ENCODE data around the gene ADAT1. TPM values are rescaled to one million over a fixed set of nuclear protein-coding genes. Genes with fewer than 3 reads are reported as not detected.
"Not testable (repeated sequence)": the region's sequence is repeated elsewhere in the genome, so short reads cannot be mapped to it uniquely, and the experiment has no call there.

Gene ADAT1
- total RNA-seq, 1 donor from 2014 or later = 82.6 TPM

DNA sequence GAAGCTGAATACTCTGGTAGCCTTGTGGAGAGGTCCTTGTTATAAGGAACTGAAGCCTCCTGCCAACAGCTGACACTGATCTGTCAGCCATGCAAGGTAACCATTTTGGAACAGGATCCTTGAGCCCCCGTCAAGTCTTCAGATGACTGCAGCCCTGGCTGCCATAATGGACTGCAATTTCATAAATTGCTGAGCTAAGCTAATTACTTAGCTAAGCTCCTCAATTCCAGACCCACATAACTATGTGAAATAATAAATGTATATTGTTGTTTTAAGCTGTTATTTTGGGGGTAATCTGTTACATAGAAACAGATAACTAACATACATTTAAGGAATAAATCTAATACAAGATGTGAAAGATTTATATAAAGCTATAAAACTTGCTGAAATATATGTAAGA lies 16.6 kb downstream of the ADAT1 start:
- Mint-ChIP-seq H3K4me1 (no peaks in the 10 kb centered on the region), H3K27me3 (ENCODE audit: low read depth) (no peaks in the 10 kb centered on the region), H3K36me3 (ENCODE audit: low read depth) (peaks cover 31% of the 10 kb centered on the region), H3K27ac (ENCODE audit: unreplicated experiment) (no peak overlapping the region), H3K9me3 (no peaks in the 10 kb centered on the region), H3K4me3 (no peak overlapping the region)
- TF ChIP-seq, protein P1, sequence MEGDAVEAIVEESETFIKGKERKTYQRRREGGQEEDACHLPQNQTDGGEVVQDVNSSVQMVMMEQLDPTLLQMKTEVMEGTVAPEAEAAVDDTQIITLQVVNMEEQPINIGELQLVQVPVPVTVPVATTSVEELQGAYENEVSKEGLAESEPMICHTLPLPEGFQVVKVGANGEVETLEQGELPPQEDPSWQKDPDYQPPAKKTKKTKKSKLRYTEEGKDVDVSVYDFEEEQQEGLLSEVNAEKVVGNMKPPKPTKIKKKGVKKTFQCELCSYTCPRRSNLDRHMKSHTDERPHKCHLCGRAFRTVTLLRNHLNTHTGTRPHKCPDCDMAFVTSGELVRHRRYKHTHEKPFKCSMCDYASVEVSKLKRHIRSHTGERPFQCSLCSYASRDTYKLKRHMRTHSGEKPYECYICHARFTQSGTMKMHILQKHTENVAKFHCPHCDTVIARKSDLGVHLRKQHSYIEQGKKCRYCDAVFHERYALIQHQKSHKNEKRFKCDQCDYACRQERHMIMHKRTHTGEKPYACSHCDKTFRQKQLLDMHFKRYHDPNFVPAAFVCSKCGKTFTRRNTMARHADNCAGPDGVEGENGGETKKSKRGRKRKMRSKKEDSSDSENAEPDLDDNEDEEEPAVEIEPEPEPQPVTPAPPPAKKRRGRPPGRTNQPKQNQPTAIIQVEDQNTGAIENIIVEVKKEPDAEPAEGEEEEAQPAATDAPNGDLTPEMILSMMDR (conservative IDR thresholded peaks at IDR 0.05) = no peak
- no peak for DNase-seq (ENCODE audit: low read depth, low spot score)

DNA sequence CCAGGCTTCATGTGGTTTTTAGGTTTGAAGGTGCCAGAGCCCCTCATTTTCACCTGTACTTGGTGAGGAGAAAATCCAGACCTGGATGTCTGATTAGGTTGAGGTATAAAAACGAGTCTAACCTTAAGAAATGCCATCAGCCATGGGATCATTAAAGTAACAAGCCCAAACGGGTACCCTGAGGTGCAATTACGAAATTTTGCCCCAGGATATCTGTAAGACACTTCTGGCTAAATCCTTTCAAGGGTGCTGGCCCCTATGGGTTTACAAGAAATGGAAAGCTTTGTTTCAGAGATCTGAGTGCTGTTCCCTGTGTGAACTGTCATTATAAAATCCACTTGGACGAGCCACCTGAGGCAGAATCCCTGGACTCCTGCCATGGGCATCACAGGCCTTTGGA lies 19.8 kb downstream of the ADAT1 start:
- no peak for DNase-seq (ENCODE audit: low read depth, low spot score)
- Mint-ChIP-seq H3K27me3 (ENCODE audit: low read depth) (no peaks in the 10 kb centered on the region), H3K4me3 (no peak overlapping the region), H3K4me1 (no peaks in the 10 kb centered on the region), H3K36me3 (ENCODE audit: low read depth) (peaks cover 36% of the 10 kb centered on the region), H3K27ac (ENCODE audit: unreplicated experiment) (no peak overlapping the region), H3K9me3 (no peaks in the 10 kb centered on the region)
- TF ChIP-seq, protein P1 (conservative IDR thresholded peaks at IDR 0.05) = no peak

DNA sequence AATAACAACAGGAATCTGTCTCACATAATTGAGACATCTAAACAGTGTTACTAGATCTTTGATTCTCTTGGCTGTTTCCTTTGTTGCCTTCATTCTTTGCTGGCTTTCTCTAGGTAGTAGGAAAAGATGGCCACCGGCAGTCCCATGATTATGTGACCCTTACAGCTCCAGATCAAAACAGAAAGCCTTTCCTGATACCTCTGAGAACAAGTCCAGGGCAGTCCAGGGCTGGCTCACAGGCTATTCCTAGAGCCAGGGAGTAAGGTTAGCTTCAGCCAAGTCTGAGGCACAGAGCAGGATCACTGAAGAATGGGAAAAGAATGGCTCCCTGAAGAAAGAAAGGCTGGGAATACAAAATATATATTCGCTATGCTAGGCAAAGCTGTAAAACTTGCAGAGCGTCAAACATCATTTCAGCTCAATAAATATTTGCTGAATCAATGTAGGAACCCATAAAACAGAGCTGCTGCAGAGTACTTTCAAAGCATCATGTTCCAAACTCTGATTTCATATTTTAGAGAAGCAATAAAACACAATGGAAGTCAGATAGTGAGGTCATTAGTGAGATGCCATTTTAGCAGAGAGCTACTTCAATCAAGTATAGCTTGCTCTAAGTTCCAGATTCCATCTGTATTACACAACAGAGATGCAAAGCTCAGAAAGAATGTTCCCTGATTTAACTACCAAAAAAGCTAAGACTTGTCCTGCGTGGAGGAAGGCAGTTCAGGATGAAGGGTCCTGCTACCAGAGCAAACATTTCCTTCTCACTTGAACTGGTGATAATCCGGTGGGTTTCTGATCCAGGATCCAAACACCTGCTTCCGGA lies 23.4 kb downstream of the ADAT1 start:
- Mint-ChIP-seq H3K27me3 (ENCODE audit: low read depth) (no peaks in the 10 kb centered on the region), H3K36me3 (ENCODE audit: low read depth) (peaks cover 40% of the 10 kb centered on the region), H3K9me3 (peaks cover 3% of the 10 kb centered on the region), H3K27ac (ENCODE audit: unreplicated experiment) (no peak overlapping the region), H3K4me1 (peaks cover 4% of the 10 kb centered on the region), H3K4me3 (no peak overlapping the region)
- DNase-seq (ENCODE audit: low read depth, low spot score) = no peak
- TF ChIP-seq, protein P1 (conservative IDR thresholded peaks at IDR 0.05) = no peak

DNA sequence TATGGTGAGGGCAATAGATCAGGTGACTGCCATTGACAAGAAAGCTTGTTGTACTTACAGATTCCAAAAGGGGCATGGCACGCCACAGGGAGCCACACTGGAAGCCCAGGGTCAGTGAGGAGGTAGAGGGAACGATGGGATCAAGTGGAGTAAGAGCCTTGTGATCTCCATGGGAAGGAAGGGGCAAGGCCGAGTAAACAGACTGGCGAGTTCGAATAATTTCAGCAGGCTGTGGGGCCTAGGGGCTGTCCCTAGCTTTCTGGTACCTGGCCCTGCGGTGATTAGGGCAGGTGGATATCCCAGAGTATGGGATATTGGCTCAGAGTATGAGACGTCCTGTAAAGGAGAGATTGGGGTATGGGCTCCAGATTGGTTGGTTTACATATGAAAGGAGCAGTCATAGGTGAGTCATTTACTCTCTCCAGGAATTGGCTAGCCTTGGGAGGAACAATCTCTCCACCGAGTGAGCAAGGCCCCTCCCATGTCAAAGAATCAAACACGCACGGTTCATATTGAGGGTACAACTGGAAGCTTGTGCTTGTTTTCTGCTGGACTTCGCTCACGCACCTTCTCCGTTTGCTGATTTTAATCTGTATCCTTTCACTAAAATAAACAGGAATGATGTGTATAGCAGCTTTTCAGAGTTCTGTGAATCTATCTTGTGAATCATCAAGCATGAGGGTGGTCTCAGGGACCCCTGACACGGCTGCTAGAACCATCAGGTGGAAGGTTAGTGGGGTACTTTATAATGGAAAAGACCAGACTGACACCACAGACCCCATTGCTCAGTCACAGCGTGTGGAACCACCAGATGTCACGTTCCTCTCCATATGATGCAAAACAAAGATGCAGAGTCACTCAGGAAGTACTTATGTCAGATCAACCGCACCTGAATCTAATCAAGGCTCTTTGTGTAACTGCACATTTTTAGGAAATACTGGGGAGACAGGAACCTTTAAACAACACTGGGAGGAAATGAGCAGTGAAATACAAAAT lies 29.0 kb downstream of the ADAT1 start:
- peak overlapping the region; percentile 7 for H3K27ac Mint-ChIP-seq (ENCODE audit: unreplicated experiment)
- H3K27me3 Mint-ChIP-seq (ENCODE audit: low read depth) = no peaks in the 10 kb centered on the region
- DNase-seq (ENCODE audit: low read depth, low spot score) = no peak
- peaks cover 22% of the 10 kb centered on the region for H3K4me1 Mint-ChIP-seq
- H3K9me3 Mint-ChIP-seq = peaks cover 3% of the 10 kb centered on the region
- H3K4me3 Mint-ChIP-seq = no peak overlapping the region
- TF ChIP-seq, protein P1 (conservative IDR thresholded peaks at IDR 0.05) = no peak
- peaks cover 14% of the 10 kb centered on the region for H3K36me3 Mint-ChIP-seq (ENCODE audit: low read depth)

DNA sequence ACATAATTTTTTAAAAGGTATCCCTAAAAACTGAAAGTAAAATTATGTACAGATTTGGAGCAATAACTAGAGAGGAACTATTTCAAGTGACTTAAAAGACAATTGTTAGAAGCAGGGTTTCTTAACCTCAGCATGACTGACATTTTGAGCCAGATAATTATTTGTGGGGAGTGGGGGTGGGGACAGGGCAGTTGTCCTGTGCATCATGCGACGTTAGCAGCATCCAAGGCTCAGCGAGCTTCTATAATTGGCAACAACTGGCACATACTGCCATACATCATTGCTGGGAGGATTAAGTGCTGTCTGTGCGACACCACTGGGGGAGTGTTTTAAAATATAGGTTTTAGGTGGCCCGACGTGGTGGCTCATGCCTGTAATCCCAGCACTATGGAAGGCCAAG lies 29.8 kb downstream of the ADAT1 start:
- Mint-ChIP-seq H3K4me3 (no peak overlapping the region), H3K9me3 (peaks cover 3% of the 10 kb centered on the region), H3K4me1 (peaks cover 29% of the 10 kb centered on the region), H3K27ac (ENCODE audit: unreplicated experiment) (no peak overlapping the region), H3K27me3 (ENCODE audit: low read depth) (no peaks in the 10 kb centered on the region), H3K36me3 (ENCODE audit: low read depth) (peaks cover 14% of the 10 kb centered on the region)
- TF ChIP-seq, protein P1 (conservative IDR thresholded peaks at IDR 0.05) = no peak
- DNase-seq (ENCODE audit: low read depth, low spot score) = no peak

DNA sequence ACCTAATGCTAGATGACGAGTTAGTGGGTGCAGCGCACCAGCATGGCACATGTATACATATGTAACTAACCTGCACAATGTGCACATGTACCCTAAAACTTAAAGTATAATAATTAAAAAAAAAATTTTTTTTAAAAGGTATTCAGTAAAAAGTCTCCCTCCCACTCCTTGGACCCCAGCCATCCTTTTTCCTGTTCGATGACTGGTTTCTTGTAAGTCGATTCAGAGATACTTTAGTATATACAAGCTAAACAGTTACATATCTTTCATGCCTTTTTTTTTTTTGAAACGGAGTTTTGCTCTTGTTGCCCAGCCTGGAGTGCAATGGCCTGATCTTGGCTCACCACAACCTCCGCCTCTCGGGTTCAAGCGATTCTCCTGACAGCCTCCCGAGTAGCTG lies 31.2 kb downstream of the ADAT1 start:
- H3K27me3 Mint-ChIP-seq (ENCODE audit: low read depth); H3K9me3 Mint-ChIP-seq; DNase-seq (ENCODE audit: low read depth, low spot score); H3K36me3 Mint-ChIP-seq (ENCODE audit: low read depth); H3K4me3 Mint-ChIP-seq; H3K27ac Mint-ChIP-seq (ENCODE audit: unreplicated experiment): not testable (repeated sequence)
- peaks cover 29% of the 10 kb centered on the region for H3K4me1 Mint-ChIP-seq

All from neural crest cell (in vitro differentiated cells).